Measurements from ENCODE around the gene POLR2H.

The POLR2H gene

DNA sequence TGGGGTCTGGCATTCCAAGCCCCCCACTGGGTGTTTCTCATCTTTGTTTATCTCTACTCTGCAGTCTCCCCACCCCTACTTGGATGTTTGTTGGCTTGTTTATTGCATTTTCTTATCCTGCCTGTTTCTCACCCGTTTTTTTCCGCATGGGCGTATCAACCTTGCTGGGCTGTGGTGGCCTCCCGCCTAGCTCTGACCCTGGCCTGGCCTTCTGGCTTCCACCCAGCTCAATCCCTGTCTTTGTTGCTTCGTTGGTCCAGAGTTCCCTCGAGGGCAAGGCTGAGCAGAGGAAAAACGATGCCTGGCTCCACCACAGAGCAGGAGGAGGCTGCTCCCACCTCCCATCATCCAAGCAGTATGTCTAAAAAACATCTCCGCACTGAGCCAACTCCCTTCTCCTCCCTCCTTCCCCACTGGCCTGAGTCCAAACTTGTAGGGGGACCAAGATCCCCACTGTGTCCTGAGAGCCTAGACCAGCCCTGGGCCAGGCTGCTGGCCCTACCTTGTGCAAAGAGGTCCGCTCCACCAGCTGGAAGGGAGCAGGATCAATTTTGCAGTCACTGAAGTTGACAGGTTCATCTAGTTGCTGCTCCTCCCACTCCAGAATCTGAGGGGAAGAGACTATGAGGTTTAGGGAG is 9.9 kb upstream of the POLR2H start:
- DNase-seq, result no peak

- DNase-seq, result no peak
Measured at GRCh38 chr3:184352149-184352785, 9.2 kb upstream of the POLR2H start.

DNA sequence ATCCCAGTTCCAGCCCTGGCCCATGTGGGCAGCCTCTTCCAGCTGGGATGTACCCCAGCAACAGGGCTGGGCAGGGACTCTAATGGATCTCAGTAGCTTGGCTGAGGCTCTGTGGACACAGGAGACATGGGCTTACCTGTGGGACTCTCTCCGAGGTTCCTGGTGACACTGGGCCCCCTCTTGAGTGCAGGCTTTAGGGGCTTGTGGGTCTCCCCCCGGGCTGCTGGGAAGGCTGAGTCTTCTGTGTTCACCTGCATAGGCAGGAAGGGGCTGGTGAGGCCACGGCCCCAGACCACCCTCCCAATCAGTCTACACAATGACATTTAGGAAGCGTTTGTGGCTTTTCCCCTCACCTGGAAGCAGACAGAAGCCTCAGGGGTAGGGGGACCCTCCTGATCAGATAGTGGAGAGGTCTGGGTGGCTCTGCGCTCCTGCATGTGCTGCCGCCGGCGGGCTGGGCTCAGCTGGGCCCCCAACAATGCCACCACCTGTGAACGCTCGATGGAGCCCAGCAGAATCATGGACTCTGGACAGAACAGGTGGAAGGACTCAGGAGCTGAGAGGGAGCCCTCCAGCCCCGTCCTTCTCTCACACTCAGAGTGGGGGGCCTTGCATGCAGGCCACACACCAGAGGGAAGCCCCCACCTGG is 8.5 kb upstream of the POLR2H start:
- no peak for DNase-seq

DNA sequence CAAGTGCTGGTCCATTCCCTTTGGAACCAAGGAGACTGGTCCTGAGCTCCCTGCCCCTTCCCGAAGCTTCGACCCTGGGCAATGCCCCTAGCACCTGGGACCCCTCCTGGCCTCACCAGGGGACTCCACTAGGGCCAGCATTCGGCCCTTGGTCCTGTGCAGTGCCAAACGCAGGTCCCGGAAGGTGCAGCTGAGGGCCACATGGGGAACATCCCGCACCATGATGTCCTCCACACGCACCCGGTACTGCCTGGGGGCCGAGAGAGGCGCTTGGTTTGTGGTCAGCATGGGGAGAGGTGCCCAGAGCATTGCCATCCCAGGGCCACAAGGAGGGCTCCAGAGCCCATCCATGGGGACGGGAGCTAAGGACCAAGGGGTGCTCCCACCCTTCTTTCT is 8.0 kb upstream of the POLR2H start:
- DNase-seq, result no peak

DNA sequence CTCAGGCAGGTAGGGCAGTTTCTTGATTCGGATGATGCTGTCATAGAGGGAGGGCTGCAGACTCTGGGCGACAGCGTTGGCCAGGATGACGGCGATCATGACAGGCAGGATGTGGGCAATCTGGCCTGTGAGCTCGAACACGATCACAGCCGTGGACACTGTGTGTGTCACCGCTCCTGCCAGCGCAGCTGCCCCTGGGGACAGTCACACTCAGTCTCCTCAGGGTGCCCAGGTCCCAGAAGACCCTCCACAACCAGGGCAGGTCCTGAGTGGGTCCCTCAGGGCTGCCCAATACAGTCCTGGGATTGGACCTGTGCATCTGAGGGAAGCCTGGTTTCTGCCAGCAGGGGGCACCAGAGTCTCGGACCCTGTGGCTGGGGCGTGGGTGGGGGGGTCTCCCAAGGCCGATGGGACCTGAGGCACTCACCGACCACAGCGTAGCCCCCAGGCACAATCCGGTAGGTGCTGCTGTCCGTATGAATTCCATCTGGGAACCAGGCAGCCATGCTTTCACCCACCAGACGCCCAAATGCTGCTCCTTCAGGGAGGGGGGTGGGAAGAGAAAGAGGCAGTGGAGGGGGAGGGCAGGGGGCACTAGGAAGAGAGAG is 7.3 kb upstream of the POLR2H start:
- DNase-seq, result peak in 26 of 51 donors; percentile 5 to 68 (median 30)

DNA sequence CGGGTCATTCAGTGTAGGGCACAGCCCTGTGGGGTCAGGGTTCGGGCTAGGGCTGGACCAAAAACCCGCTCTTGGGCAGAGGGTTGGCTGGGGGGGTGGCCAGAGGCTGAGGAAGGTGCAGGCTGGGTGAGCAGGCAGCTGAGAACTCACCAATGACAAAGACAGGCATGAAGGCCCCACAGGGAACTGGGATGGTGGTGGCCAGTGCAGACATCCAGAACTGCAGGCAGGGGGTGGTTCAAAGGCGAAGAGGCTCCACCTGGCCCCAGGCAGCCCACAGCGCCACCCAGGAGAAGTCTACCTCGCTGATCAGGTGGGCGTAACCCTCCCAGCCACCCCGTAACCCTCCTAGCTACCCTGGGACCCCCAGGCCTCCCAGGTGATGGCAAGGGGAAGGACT is 6.8 kb upstream of the POLR2H start:
- DNase-seq, result no peak

GRCh38 chr3:184355261-184356040 is 6.1 kb upstream of the POLR2H start:
- no peak for DNase-seq

DNA sequence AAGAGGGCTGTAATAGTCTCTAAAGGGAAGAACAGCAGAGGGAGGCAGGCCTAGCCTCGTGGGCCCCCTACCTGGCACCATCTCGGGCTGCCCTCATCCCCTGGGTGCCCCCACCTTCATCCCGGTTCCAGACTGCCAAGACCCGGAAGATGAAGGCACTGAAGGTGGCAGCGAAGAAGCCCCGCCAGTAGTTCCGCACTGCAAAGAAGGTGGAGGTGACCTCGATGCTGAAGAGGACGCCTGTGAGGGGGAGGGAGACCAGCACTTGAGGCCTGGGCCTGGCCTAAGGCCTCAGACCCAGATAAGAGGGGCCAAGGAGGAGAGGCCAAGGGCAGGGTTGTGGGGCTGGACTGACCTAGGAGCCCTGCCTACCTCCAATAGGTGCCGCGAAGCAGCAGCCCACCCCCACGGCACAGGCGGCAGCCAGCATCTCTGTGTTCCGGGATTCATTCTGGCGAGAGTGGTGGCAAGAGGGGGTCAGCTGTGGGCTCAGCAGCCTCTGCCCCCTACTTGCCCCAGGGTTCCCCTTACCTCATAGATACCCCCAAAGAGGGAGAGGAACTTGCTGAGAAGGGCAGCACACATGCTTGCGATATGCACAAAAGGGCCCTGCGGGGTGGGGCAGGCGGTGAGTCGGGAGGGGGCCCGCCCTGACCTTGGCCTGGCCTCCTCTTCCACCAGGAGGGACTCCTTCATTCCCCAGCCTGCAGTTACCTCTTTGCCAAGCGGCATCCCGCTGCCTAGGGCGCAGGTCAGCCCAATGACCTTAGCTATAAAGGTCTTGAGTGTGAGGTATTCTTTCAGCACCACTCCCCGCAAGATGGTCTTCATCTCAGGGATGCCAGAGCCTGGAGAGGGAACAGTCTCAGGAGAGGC is 4.0 kb upstream of the POLR2H start:
- DNase-seq, result no peak

DNA sequence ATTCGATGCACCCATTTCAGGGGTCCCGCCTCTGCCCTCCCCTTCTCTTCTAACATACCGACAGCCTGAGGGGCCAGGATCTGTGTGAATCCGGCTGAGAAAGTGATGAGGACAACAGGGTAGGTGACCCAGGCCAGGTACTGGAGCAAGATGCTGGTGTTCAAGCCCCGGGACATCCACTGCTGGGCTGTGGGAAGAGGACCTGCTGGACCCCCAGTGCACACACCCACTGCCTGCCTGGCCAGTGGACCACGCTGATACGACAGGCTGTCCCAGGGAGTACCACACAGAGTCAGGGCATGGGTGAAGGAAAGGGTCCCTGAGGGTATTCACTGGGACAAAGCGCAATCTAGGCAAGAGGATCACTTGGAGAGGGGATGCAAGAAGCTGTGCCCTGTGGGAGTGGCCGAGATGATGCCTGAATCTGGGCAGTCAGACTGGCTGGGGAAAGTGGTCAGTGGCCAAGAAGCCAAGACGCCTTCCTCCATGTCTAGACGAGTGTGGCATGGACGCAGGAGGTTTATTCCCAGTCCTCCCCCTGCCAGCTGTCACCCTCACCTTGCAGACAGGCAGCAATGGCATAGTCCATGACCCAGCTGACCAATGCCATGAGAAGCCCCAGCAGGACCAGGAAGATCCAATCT is 3.3 kb upstream of the POLR2H start:
- no peak for DNase-seq

- DNase-seq, result no peak
Measured at GRCh38 chr3:184358921-184359350, 2.6 kb upstream of the POLR2H start.

DNA sequence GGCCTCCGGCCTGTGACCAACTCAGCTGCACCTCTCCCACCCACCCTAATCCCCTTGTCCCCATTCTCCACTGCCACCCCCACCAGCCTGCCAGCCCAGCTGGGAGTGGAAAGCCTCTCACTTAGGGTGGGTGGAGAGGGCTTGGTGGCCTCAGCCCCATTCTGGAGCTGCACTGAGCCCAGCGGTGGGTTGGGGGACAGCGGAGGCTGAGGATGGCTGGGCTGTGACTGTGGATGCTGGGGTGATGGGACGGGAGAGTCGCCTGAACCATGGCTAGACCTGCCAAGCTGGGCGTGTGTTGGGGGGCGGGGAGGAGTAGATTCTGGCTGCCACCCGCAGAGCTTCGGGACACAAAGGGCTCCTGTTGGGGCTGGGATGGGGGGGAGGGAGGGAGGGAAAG is 1.9 kb upstream of the POLR2H start:
- peak in 44 of 51 donors; percentile 14 to 89 (median 54) for DNase-seq

DNA sequence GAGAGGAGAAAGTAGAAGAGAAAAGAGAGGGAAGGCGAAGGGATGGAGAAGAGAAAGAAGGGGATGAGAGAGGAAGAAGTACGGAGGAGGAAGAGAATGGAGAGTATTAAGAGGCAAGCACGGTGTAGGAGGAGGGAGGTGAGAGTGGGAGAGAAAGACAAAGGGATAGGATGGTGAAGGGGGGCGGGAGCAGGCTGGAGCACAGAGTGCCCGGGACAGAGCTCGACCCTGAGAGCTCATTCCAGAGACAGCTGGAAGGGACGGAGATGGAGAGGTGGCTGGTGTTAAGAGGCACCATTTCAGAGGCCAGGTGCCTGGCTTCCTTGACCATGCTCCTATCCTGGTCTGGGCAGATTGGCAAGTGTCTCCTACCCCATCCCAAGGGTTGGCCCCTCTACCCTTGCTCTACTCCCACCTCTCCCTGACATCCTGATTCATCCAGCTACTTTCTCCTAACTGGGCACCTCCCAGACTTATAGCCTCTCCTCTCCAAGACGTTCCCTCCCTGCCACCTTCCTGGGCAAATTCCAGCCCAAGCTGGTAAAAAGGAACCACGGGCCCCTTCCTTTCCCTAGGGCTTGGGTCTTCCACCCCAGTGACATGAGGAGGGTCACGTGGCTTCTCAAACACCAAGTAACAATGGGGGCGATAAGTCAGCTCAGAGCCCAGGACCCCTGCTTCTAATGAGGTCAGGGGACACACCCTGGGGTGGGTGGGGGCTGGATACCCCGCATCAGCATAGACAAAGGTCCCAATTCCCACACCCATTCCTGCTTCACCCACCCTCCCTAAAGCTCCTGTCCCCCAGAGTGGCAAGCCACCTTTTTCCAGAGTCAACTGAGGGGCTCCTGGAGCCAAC is 1.2 kb upstream of the POLR2H start:
- DNase-seq, result peak in 9 of 51 donors; percentile 14 to 60 (median 38)

GRCh38 chr3:184360929-184361531 is 480 bp upstream of the POLR2H start:
- peak in 2 of 51 donors; percentile 55 to 61 for DNase-seq

- peak in 48 of 51 donors; percentile 17 to 93 (median 78) for DNase-seq
Measured at GRCh38 chr3:184361932-184362667, 590 bp downstream of the POLR2H start.

- DNase-seq, result peak; percentile 66 to 97 (median 89)
Measured at GRCh38 chr3:184362668-184363546, 1.4 kb downstream of the POLR2H start.

DNA sequence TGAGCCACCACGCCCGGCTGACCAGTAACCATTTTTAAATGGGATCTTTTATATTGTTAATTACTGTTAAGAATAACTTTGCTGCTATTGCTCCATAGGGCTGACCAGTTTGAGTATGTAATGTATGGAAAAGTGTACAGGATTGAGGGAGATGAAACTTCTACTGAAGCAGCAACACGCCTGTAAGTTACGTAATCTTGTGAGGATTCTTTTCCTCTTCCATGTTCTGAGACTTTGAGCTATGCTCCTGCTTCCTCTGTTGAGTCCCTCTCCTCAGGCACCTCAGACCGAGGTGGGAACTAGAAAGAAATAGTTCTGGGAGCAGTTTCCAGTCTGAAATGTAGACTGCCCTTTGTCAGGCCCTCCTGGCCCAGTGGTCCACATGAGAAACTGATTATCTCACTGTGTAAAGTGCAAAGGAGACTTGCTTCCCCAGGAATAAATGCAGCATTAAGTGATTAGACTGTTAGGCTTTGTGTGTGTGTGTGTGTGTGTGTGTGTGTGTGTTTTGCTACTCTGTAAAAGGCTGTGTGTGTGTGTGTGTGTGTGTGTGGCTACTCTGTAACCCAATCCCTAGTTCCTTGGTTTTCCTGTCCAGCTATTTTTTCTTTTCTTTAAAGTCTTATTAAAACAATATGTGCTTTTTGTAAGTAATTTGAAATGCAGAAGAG is 5.2 kb downstream of the POLR2H start:
- DNase-seq, result no peak
